AG08396 (cell line): ENCODE data around the gene TREH.

Experiments used
- DNase-seq: peaks from one replicate; pipeline ENCODE4 v3.0.0; 2012; ENCODE audit warnings: low spot score, mixed read lengths

The TREH gene

GRCh38 chr11:118610773-118611432, 68.5 kb downstream of the TREH start:
- peak; percentile 60 for DNase-seq

GRCh38 chr11:118610225-118610772, 69.2 kb downstream of the TREH start:
- no peak for DNase-seq

GRCh38 chr11:118609380-118610224, 69.8 kb downstream of the TREH start:
- DNase-seq, result no peak

GRCh38 chr11:118608360-118609227, 70.9 kb downstream of the TREH start:
- peak; percentile 88 for DNase-seq

GRCh38 chr11:118607401-118608359, 71.8 kb downstream of the TREH start, which contains the start of gene PHLDB1:
TSS of gene PHLDB1 (plus strand) at chr11:118607615. CDS start at chr11:118613837, 6,222 bp downstream.
- peak; percentile 82 for DNase-seq
